Measurements from ENCODE around the gene TRAF3IP1. TPM values are rescaled to one million over a fixed set of nuclear protein-coding genes. Genes with fewer than 3 reads are reported as not detected.

TRAF3IP1 gene
- total and polyA plus RNA-seq, 2 of the 13 experiments (the other 11 are each of a cell fraction or from before 2014, with no cell fraction given): 4.1 to 12.9 TPM

- TF ChIP-seq HIC2 (CRISPR knock-in tag; IDR thresholded peaks at IDR 0.05; ENCODE audit: low read depth): no peak
- TF ChIP-seq, protein P1, sequence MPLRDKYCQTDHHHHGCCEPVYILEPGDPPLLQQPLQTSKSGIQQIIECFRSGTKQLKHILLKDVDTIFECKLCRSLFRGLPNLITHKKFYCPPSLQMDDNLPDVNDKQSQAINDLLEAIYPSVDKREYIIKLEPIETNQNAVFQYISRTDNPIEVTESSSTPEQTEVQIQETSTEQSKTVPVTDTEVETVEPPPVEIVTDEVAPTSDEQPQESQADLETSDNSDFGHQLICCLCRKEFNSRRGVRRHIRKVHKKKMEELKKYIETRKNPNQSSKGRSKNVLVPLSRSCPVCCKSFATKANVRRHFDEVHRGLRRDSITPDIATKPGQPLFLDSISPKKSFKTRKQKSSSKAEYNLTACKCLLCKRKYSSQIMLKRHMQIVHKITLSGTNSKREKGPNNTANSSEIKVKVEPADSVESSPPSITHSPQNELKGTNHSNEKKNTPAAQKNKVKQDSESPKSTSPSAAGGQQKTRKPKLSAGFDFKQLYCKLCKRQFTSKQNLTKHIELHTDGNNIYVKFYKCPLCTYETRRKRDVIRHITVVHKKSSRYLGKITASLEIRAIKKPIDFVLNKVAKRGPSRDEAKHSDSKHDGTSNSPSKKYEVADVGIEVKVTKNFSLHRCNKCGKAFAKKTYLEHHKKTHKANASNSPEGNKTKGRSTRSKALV (CRISPR knock-in tag; IDR thresholded peaks at IDR 0.05): no peak
- no peak for TF ChIP-seq CHCHD3 (CRISPR knock-in tag; IDR thresholded peaks at IDR 0.05)
- 0 out of 2 replicates have a peak, but pooled peaks have one; percentile 6 for TF ChIP-seq HES4 (CRISPR knock-in tag; IDR thresholded peaks at IDR 0.05; ENCODE audit: borderline replicate concordance)
- TF ChIP-seq CREB3 (CRISPR knock-in tag; IDR thresholded peaks at IDR 0.05): no peak
- TF ChIP-seq ZNF124 (CRISPR knock-in tag; IDR thresholded peaks at IDR 0.05): no peak
- TF ChIP-seq, protein P2, sequence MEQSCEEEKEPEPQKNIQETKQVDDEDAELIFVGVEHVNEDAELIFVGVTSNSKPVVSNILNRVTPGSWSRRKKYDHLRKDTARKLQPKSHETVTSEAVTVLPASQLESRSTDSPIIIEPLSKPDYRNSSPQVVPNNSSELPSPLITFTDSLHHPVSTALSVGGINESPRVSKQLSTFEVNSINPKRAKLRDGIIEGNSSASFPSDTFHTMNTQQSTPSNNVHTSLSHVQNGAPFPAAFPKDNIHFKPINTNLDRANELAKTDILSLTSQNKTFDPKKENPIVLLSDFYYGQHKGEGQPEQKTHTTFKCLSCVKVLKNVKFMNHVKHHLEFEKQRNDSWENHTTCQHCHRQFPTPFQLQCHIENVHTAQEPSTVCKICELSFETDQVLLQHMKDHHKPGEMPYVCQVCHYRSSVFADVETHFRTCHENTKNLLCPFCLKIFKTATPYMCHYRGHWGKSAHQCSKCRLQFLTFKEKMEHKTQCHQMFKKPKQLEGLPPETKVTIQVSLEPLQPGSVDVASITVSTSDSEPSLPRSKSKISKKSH (CRISPR knock-in tag; IDR thresholded peaks at IDR 0.05; ENCODE audit: borderline replicate concordance): peak; percentile 49; the same call in 1 of the 2 replicates
- TF ChIP-seq ZNF207 (IDR thresholded peaks at IDR 0.05; ENCODE audit: borderline replicate concordance): no peak
- no peak for TF ChIP-seq SMYD3 (CRISPR knock-in tag; IDR thresholded peaks at IDR 0.05)
- TF ChIP-seq ZNF30 (CRISPR knock-in tag; IDR thresholded peaks at IDR 0.05): peak; percentile 12; the same call in 1 of the 2 replicates
- TF ChIP-seq SPEN (CRISPR knock-in tag; IDR thresholded peaks at IDR 0.05; ENCODE audit: low read depth): no peak
- no peak for TF ChIP-seq EZH2 (conservative IDR thresholded peaks at IDR 0.05; ENCODE audit: low read depth, low read length)
- TF ChIP-seq PPARG (CRISPR knock-in tag; conservative IDR thresholded peaks at IDR 0.05): no peak
- TF ChIP-seq NCOA2 (CRISPR knock-in tag; IDR thresholded peaks at IDR 0.05): no peak; the same call in 1 of the 2 replicates
- TF ChIP-seq, protein P3, sequence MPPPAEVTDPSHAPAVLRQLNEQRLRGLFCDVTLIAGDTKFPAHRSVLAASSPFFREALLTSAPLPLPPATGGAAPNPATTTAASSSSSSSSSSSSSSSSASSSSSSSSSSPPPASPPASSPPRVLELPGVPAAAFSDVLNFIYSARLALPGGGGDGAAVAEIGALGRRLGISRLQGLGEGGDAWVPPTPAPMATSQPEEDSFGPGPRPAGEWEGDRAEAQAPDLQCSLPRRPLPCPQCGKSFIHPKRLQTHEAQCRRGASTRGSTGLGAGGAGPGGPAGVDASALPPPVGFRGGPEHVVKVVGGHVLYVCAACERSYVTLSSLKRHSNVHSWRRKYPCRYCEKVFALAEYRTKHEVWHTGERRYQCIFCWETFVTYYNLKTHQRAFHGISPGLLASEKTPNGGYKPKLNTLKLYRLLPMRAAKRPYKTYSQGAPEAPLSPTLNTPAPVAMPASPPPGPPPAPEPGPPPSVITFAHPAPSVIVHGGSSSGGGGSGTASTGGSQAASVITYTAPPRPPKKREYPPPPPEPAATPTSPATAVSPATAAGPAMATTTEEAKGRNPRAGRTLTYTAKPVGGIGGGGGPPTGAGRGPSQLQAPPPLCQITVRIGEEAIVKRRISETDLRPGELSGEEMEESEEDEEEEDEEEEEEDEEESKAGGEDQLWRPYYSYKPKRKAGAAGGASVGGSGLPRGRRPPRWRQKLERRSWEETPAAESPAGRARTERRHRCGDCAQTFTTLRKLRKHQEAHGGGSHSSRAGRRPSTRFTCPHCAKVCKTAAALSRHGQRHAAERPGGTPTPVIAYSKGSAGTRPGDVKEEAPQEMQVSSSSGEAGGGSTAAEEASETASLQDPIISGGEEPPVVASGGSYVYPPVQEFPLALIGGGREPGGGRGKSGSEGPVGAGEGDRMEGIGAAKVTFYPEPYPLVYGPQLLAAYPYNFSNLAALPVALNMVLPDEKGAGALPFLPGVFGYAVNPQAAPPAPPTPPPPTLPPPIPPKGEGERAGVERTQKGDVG (CRISPR knock-in tag; IDR thresholded peaks at IDR 0.05; ENCODE audit: borderline replicate concordance): no peak
- no peak for TF ChIP-seq ZNF792 (CRISPR knock-in tag; IDR thresholded peaks at IDR 0.05)
- no peak for TF ChIP-seq ETV6 (CRISPR knock-in tag; conservative IDR thresholded peaks at IDR 0.05)
Observed at GRCh38 chr2:238427435-238428162, 107.3 kb downstream of the TRAF3IP1 start (continued).
